ENCODE results near the gene CEACAM1.

GRCh38 chr19:42497492-42498168 is 30.7 kb downstream of the CEACAM1 start:
- TF ChIP-seq CTCF (IDR thresholded peaks at IDR 0.05) (no peak), POLR2A (IDR thresholded peaks at IDR 0.05) (peak in 1 of 2 donors; percentile 70)
